HepG2 (cell line): Measurements from ENCODE around the gene RPS27L. TPM values are rescaled to one million over a fixed set of nuclear protein-coding genes. Genes with fewer than 3 reads are reported as not detected.
A peak's percentile ranks its signal among the peaks of the same experiment; 100 is the strongest.

Experiments used
- CCAR2 ChIP-seq: fragments of 200-400 bp; formaldehyde crosslinking; optimal IDR thresholded peaks from 2 replicates; pipeline ENCODE3; 2018; ENCODE audit warnings: low read depth, mild to moderate bottlenecking, low read length, moderate library complexity
- CCDC6 ChIP-seq: sonication (generic); formaldehyde crosslinking; IDR thresholded peaks from 2 replicates; pipeline ENCODE4 v1.8.1; 2022; ENCODE audit warnings: mild to moderate bottlenecking, missing genetic modification reagents, moderate library complexity
- DNMT3B ChIP-seq: conservative IDR thresholded peaks from 2 replicates; pipeline ENCODE4 v1.6.1; 2016; ENCODE audit warnings: missing biosample characterization, control low read depth
- DPF2 ChIP-seq: sonication (generic); formaldehyde crosslinking; IDR thresholded peaks from 2 replicates; pipeline ENCODE4 v1.4.0; 2020; ENCODE audit warnings: mild to moderate bottlenecking, low read depth, missing genetic modification reagents, borderline replicate concordance
- ETV6 ChIP-seq: sonication (generic); formaldehyde crosslinking; conservative IDR thresholded peaks from 2 replicates; pipeline ENCODE4 v1.4.0; 2020; ENCODE audit warnings: missing genetic modification reagents
- GATAD2A ChIP-seq: IDR thresholded peaks from 2 replicates; pipeline ENCODE4 v1.6.1; 2016
- JUND ChIP-seq: sonication (generic); formaldehyde crosslinking; IDR thresholded peaks from 2 replicates; pipeline ENCODE4 v1.8.0; 2022; ENCODE audit warnings: mild to moderate bottlenecking, missing genetic modification reagents
- KAT2B ChIP-seq: fragments of 150-350 bp; IDR thresholded peaks from 2 replicates; pipeline ENCODE4 v1.6.1; 2014; ENCODE audit warnings: low read depth, low read length, borderline replicate concordance
- KDM4B ChIP-seq: sonication (generic); formaldehyde crosslinking; IDR thresholded peaks from 2 replicates; pipeline ENCODE4 v1.4.0; 2020; ENCODE audit warnings: missing genetic modification reagents
- KMT2A ChIP-seq: sonication (generic); formaldehyde crosslinking; IDR thresholded peaks from 2 replicates; pipeline ENCODE4 v1.4.0; 2020; ENCODE audit warnings: missing genetic modification reagents
- MAZ ChIP-seq, 2 experiments: sonication (generic) in 1 of 2; formaldehyde crosslinking in 1 of 2; IDR thresholded peaks; 2 replicates each; pipeline versions ENCODE4 v1.5.0 to v1.6.1; 2012 to 2020; ENCODE audit warnings: low read depth in 2 of 2, mild to moderate bottlenecking in 2 of 2, borderline replicate concordance in 1 of 2, improper control_type of control experiment in 1 of 2, low read length in 1 of 2, missing genetic modification reagents in 1 of 2, moderate library complexity in 1 of 2
- MED13 ChIP-seq: sonication (generic); formaldehyde crosslinking; IDR thresholded peaks from 2 replicates; pipeline ENCODE4 v1.5.0; 2020; ENCODE audit warnings: missing genetic modification reagents
- MTF2 ChIP-seq: sonication (generic); formaldehyde crosslinking; IDR thresholded peaks from 2 replicates; pipeline ENCODE4 v1.5.0; 2020; ENCODE audit warnings: missing genetic modification reagents, borderline replicate concordance
- POGZ ChIP-seq: sonication (generic); formaldehyde crosslinking; IDR thresholded peaks from 2 replicates; pipeline ENCODE4 v1.4.0; 2020; ENCODE audit warnings: mild to moderate bottlenecking, missing genetic modification reagents
- POLR2A ChIP-seq, 2 experiments: IDR thresholded peaks; 2 replicates each; pipeline ENCODE4 v1.6.1; 2011; ENCODE audit warnings: low read depth in 2 of 2, low read length in 2 of 2, mild to moderate bottlenecking in 1 of 2, moderate library complexity in 1 of 2; ENCODE audit not compliant: insufficient read depth in 1 of 2
- RCOR2 ChIP-seq: IDR thresholded peaks from 2 replicates; pipeline ENCODE4 v1.6.1; 2016; ENCODE audit warnings: missing biosample characterization, missing genetic modification reagents
- SRF ChIP-seq: IDR thresholded peaks from 2 replicates; pipeline ENCODE4 v1.6.1; 2011; ENCODE audit warnings: mild to moderate bottlenecking, low read depth, low read length, moderate library complexity
- SYNCRIP ChIP-seq: fragments of 200-400 bp; formaldehyde crosslinking; IDR thresholded peaks from 2 replicates; pipeline ENCODE4 v1.6.1; 2018; ENCODE audit warnings: mild to moderate bottlenecking, low read depth, low read length; ENCODE audit not compliant: insufficient read depth
- TRIM24 ChIP-seq: sonication (generic); formaldehyde crosslinking; IDR thresholded peaks from 2 replicates; pipeline ENCODE4 v1.8.0; 2022; ENCODE audit warnings: mild to moderate bottlenecking, missing genetic modification reagents
- ZBTB3 ChIP-seq: sonication (generic); formaldehyde crosslinking; IDR thresholded peaks from 2 replicates; pipeline ENCODE4 v1.4.0; 2020; ENCODE audit warnings: low read depth, mild to moderate bottlenecking, moderate library complexity, missing genetic modification reagents, borderline replicate concordance
- ZNF136 ChIP-seq: sonication (generic); formaldehyde crosslinking; IDR thresholded peaks from 2 replicates; pipeline ENCODE4 v1.8.1; 2022; ENCODE audit warnings: low read depth, mild to moderate bottlenecking, moderate library complexity, missing genetic modification reagents
- ZNF138 ChIP-seq: sonication (generic); formaldehyde crosslinking; IDR thresholded peaks from 2 replicates; pipeline ENCODE4 v1.5.0; 2020; ENCODE audit warnings: mild to moderate bottlenecking, low read depth, missing genetic modification reagents
- ZNF556 ChIP-seq: sonication (generic); formaldehyde crosslinking; IDR thresholded peaks from 2 replicates; pipeline ENCODE4 v1.4.0; 2020; ENCODE audit warnings: mild to moderate bottlenecking, missing genetic modification reagents, borderline replicate concordance
- ZNF589 ChIP-seq: sonication (generic); formaldehyde crosslinking; conservative IDR thresholded peaks from 2 replicates; pipeline ENCODE4 v1.8.0; 2022; ENCODE audit warnings: mild to moderate bottlenecking, moderate library complexity, missing genetic modification reagents
- ZNF713 ChIP-seq: sonication (generic); formaldehyde crosslinking; IDR thresholded peaks from 2 replicates; pipeline ENCODE4 v1.4.0; 2020; ENCODE audit warnings: mild to moderate bottlenecking, missing genetic modification reagents
- ZNF746 ChIP-seq: sonication (generic); formaldehyde crosslinking; IDR thresholded peaks from 2 replicates; pipeline ENCODE4 v1.8.0; 2022; ENCODE audit warnings: mild to moderate bottlenecking, missing genetic modification reagents
- ZSCAN12 ChIP-seq: sonication (generic); formaldehyde crosslinking; IDR thresholded peaks from 2 replicates; pipeline ENCODE4 v1.9.0; 2021; ENCODE audit warnings: mild to moderate bottlenecking, missing genetic modification reagents
- polyA plus RNA-seq, 8 experiments: library from polyadenylated mRNA; depleted of rRNA in 3 of 8; stranded (reverse) in 7 of 8; unstranded in 1 of 8; fragments of >200 nt; fragmentation: Illumina TruSeq in 4 of 8; extraction: Trizol in 4 of 8; gene quantifications; 2 replicates each; pipeline versions ENCODE4 v1.2.1 to v1.2.3, GENCODE V29; 2011 to 2016; ENCODE audit warnings: low read depth in 4 of 8, missing spikeins in 1 of 8, mixed read lengths in 1 of 8; ENCODE audit not compliant: insufficient read depth in 1 of 8
- total RNA-seq, 5 experiments: library from RNA; depleted of rRNA; stranded (reverse); fragments of >200 nt; fragmentation: Illumina TruSeq; extraction: Trizol; gene quantifications; 2 replicates each; pipeline ENCODE4 v1.2.3, GENCODE V29; 2016; ENCODE audit warnings: low read depth in 1 of 5
- TF ChIP-seq, protein P1 (sequence below): sonication (generic); formaldehyde crosslinking; IDR thresholded peaks from 2 replicates; pipeline ENCODE4 v1.4.0; 2020; ENCODE audit warnings: low read depth, mild to moderate bottlenecking, missing genetic modification reagents
- TF ChIP-seq, protein P2 (sequence below): sonication (generic); formaldehyde crosslinking; IDR thresholded peaks from 2 replicates; pipeline ENCODE4 v1.4.0; 2020; ENCODE audit warnings: missing genetic modification reagents
- TF ChIP-seq, protein P3 (sequence below): sonication (generic); formaldehyde crosslinking; IDR thresholded peaks from 2 replicates; pipeline ENCODE4 v1.9.0; 2021; ENCODE audit warnings: missing genetic modification reagents, borderline replicate concordance

The RPS27L gene
- total and polyA plus RNA-seq, 2 of the 13 experiments (the other 11 are each of a cell fraction or from before 2014, with no cell fraction given): 231 to 433 TPM

DNA sequence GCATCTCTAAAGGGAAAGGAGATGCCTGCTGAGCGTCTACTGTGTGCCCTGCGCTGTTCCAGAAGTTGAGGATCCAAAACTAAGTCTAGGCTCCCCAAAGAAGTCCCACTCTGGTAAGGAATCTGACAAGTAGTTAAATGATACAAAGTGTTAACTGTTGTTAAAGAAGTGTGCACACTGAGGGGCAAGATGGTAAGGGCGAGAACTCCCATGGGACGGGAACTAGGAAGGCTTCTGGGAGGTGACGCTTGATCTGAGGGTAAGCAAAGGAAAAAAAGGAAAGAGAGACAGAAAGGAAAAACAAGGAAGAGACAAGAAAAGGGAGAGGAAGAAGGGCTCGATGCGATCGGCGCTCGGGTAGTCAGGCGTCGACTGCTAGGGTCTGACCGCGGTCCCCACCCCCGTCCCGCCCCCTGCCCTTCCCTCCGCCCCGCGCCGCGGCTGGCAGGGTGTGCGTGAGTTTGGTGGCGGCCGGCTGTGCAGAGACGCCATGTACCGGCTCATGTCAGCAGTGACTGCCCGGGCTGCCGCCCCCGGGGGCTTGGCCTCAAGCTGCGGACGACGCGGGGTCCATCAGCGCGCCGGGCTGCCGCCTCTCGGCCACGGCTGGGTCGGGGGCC is 35.8 kb downstream of the RPS27L start, which contains the start of gene LACTB (continued):
- TF ChIP-seq ZNF136 (CRISPR knock-in tag) (no peak), SYNCRIP (no peak), GATAD2A (CRISPR knock-in tag) (peak; percentile 45; the same call in 1 of the 2 replicates), TRIM24 (CRISPR knock-in tag) (no peak), MAZ (IDR thresholded peaks at IDR 0.05; ENCODE audit: borderline replicate concordance, low read depth, low read length) (no peak), MAZ (CRISPR knock-in tag; IDR thresholded peaks at IDR 0.05; ENCODE audit: low read depth) (no peak), ZNF138 (no peak), KAT2B (no peak), ZNF589 (no peak), JUND (CRISPR knock-in tag) (no peak), POGZ (CRISPR knock-in tag) (0 out of 2 replicates have a peak, but pooled peaks have one; percentile 25), KDM4B (no peak), POLR2A (IDR thresholded peaks at IDR 0.05; ENCODE audit: insufficient read depth in 1 of 2, low read depth in 2 of 2, low read length in 2 of 2) (peak; percentile 58 to 64; a peak in 3 of 4 replicates), RCOR2 (no peak), MTF2 (CRISPR knock-in tag) (no peak), KMT2A (CRISPR knock-in tag) (peak; percentile 43; the same call in 1 of the 2 replicates), ZSCAN12 (CRISPR knock-in tag) (no peak), CCDC6 (CRISPR knock-in tag) (no peak), ZNF713 (no peak), DPF2 (CRISPR knock-in tag) (no peak), ZBTB3 (CRISPR knock-in tag) (no peak), ZNF556 (CRISPR knock-in tag) (peak; percentile 43; the same call in 1 of the 2 replicates), CCAR2 (no peak), ETV6 (CRISPR knock-in tag) (no peak), MED13 (no peak), DNMT3B (no peak), ZNF746 (CRISPR knock-in tag) (no peak), SRF (peak; percentile 98)
- TF ChIP-seq, protein P1, sequence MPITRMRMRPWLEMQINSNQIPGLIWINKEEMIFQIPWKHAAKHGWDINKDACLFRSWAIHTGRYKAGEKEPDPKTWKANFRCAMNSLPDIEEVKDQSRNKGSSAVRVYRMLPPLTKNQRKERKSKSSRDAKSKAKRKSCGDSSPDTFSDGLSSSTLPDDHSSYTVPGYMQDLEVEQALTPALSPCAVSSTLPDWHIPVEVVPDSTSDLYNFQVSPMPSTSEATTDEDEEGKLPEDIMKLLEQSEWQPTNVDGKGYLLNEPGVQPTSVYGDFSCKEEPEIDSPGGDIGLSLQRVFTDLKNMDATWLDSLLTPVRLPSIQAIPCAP (CRISPR knock-in tag): no peak
- TF ChIP-seq, protein P2, sequence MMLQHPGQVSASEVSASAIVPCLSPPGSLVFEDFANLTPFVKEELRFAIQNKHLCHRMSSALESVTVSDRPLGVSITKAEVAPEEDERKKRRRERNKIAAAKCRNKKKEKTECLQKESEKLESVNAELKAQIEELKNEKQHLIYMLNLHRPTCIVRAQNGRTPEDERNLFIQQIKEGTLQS (CRISPR knock-in tag): no peak
- TF ChIP-seq, protein P3, sequence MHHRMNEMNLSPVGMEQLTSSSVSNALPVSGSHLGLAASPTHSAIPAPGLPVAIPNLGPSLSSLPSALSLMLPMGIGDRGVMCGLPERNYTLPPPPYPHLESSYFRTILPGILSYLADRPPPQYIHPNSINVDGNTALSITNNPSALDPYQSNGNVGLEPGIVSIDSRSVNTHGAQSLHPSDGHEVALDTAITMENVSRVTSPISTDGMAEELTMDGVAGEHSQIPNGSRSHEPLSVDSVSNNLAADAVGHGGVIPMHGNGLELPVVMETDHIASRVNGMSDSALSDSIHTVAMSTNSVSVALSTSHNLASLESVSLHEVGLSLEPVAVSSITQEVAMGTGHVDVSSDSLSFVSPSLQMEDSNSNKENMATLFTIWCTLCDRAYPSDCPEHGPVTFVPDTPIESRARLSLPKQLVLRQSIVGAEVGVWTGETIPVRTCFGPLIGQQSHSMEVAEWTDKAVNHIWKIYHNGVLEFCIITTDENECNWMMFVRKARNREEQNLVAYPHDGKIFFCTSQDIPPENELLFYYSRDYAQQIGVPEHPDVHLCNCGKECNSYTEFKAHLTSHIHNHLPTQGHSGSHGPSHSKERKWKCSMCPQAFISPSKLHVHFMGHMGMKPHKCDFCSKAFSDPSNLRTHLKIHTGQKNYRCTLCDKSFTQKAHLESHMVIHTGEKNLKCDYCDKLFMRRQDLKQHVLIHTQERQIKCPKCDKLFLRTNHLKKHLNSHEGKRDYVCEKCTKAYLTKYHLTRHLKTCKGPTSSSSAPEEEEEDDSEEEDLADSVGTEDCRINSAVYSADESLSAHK (CRISPR knock-in tag): no peak
